ENCODE data around the gene PPP1R9A.

- TF ChIP-seq POLR2AphosphoS5 (IDR thresholded peaks at IDR 0.05) (no peak), CTCF (IDR thresholded peaks at IDR 0.05) (no peak), POLR2A (IDR thresholded peaks at IDR 0.05) (no peak)
These were observed 9.1 kb upstream of the PPP1R9A start for GRCh38 chr7:94898340-94898739.
